COLO829 (cell line): ENCODE measurements around the gene CSTF2.

Experiments
- DNase-seq: peaks from one replicate; pipeline ENCODE4 v3.0.0; 2012; ENCODE audit warnings: low spot score

Gene CSTF2

GRCh38 chrX:100871594-100872560, 51.7 kb downstream of the CSTF2 start:
- no peak for DNase-seq

- no peak for DNase-seq
Observed at GRCh38 chrX:100874325-100874724, 54.1 kb downstream of the CSTF2 start, which contains the start of gene NOX1. NOX1 (minus strand) TSS chrX:100874359; CDS start chrX:100874139, 220 bp downstream.

- DNase-seq, result no peak
Observed at GRCh38 chrX:100880368-100880767, 60.2 kb downstream of the CSTF2 start.

GRCh38 chrX:100883654-100884053, 63.5 kb downstream of the CSTF2 start:
- no peak for DNase-seq
